ENCODE measurements around the gene FZD8. TPM values are rescaled to one million over a fixed set of nuclear protein-coding genes. Genes with fewer than 3 reads are reported as not detected.

Gene FZD8
- total and polyA plus RNA-seq, 2 of the 4 experiments (the other 2 are of a cell fraction) = 3.6 to 3.9 TPM

DNA sequence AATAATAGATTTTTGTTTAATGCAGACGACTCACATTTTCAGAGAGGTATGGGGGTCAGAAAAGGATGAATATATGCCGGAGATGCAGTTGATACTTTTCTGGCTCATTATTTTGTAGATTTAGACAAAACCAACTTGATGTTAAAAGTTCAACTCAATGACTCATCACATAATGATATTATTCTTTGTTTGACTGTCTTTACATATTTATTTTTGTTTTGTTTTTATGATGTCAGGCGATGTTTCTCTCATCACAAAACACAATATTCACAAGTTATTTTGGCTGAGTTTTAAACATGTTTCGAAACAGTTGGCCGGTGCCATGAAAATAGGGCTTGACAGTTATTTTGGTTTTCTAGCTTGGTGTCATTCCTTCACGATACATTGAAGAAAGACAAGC, 35.7 kb downstream of the FZD8 start:
- DNase-seq (peak; percentile 57), ATAC-seq (ENCODE audit: low read depth) (peak; percentile 33)
- no peak overlapping the region for H3K56ac ChIP-seq (ENCODE audit: extremely low read depth, insufficient read depth, low read length)
- no peak overlapping the region for H3K18ac ChIP-seq (ENCODE audit: low read depth, low read length)
- H4K20me1 ChIP-seq (ENCODE audit: insufficient read depth, low read length) = no peaks in the 10 kb centered on the region
- H2BK15ac ChIP-seq (ENCODE audit: low read depth, low read length) = no peak overlapping the region
- BruUV-seq (replicated peaks) = no TSS peak
- H4K91ac ChIP-seq (ENCODE audit: insufficient read depth, low read depth, low read length) = no peak overlapping the region
- no peak overlapping the region for H3K23ac ChIP-seq (ENCODE audit: low read depth, low read length)
- no peaks in the 10 kb centered on the region for H3K79me1 ChIP-seq (ENCODE audit: low read depth in 1 of 2, low read length in 2 of 2)
- intact Hi-C loops (cut with micrococcal nuclease) = loop anchor here (5.0 kb wide), 1 partner anchor 184 kb away; no protein-coding TSS in a partner anchor
- no peak overlapping the region for H3K9ac ChIP-seq (ENCODE audit: low read depth, low read length)
- no peak overlapping the region for H3K14ac ChIP-seq (replicated peaks; ENCODE audit: low read depth, low read length)
- H2BK5ac ChIP-seq (ENCODE audit: low read depth, low read length, poor library complexity, severe bottlenecking) = no peak overlapping the region
- H2BK120ac ChIP-seq (ENCODE audit: low read depth, low read length) = no peak overlapping the region
- no peak overlapping the region for H2AFZ ChIP-seq (replicated peaks; ENCODE audit: low read length, poor library complexity)
- ChIA-PET POLR2A (ENCODE audit: unreplicated experiment) (no interaction called here), CTCF (no interaction called here)
- no peak overlapping the region for H4K8ac ChIP-seq (ENCODE audit: low read depth in 2 of 2, low read length in 2 of 2)
- H3K9me1 ChIP-seq (ENCODE audit: insufficient read depth, low read length) = peaks cover 4% of the 10 kb centered on the region; the same call in 1 of the 2 replicates
- no peak overlapping the region for H3K4me3 ChIP-seq (ENCODE audit: insufficient read depth, low read depth, low read length)
- H3K27ac ChIP-seq (ENCODE audit: insufficient read depth, low read length) = no peak overlapping the region
- peaks cover 7% of the 10 kb centered on the region for H3K4me1 ChIP-seq (ENCODE audit: control insufficient read depth, insufficient read depth, low read length)
- H3K4me2 ChIP-seq (ENCODE audit: low read depth, low read length) = peak overlapping the region; percentile 36; the same call in 1 of the 2 replicates
- TF ChIP-seq RAD21 (IDR thresholded peaks at IDR 0.05; ENCODE audit: low read length) (no peak), NFE2L2 (IDR thresholded peaks at IDR 0.05; ENCODE audit: low read depth, low read length) (peak; percentile 54; the same call in 1 of the 2 replicates), MAZ (IDR thresholded peaks at IDR 0.05; ENCODE audit: borderline replicate concordance, low read depth, low read length) (no peak), CHD1 (IDR thresholded peaks at IDR 0.05; ENCODE audit: low read depth, low read length) (no peak), CEBPB (IDR thresholded peaks at IDR 0.05; ENCODE audit: low read depth, low read length) (peak; percentile 36; the same call in 1 of the 2 replicates), FOS (IDR thresholded peaks at IDR 0.05; ENCODE audit: low read depth, low read length) (peak; percentile 36; the same call in 1 of the 2 replicates)
- TF ChIP-seq, protein P1, sequence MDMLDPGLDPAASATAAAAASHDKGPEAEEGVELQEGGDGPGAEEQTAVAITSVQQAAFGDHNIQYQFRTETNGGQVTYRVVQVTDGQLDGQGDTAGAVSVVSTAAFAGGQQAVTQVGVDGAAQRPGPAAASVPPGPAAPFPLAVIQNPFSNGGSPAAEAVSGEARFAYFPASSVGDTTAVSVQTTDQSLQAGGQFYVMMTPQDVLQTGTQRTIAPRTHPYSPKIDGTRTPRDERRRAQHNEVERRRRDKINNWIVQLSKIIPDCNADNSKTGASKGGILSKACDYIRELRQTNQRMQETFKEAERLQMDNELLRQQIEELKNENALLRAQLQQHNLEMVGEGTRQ (IDR thresholded peaks at IDR 0.05; ENCODE audit: low read depth, low read length) = no peak
- dilution Hi-C loops (cut with HindIII; ENCODE audit: low sequenced_read_pairs, unreplicated experiment) = no loop called here
- WGBS, 2 experiments (ENCODE audit: extremely low coverage in 2 of 2, insufficient read length in 1 of 2) = no CpG with 5 or more reads among the region's 6 CpGs
- no peak overlapping the region for H2AK9ac ChIP-seq (replicated peaks; ENCODE audit: low read depth, low read length, poor library complexity)
- H3K36me3 ChIP-seq (ENCODE audit: control insufficient read depth, insufficient read depth, low read length) = no peaks in the 10 kb centered on the region
- no peak overlapping the region for H3K4ac ChIP-seq (ENCODE audit: low read depth, low read length)
- in situ Hi-C loops (cut with MboI; ENCODE audit: low sequenced_read_pairs) = no loop called here
- no peak overlapping the region for H2BK20ac ChIP-seq (ENCODE audit: low read depth, low read length)
- no peak overlapping the region for H2AK5ac ChIP-seq (ENCODE audit: low read depth, low read length)
- 0 out of 2 replicates have a peak, but pooled peaks cover 2% of the 10 kb centered on the region for H3K9me3 ChIP-seq (ENCODE audit: control insufficient read depth, insufficient read depth, low read length)
- H3K27me3 ChIP-seq (ENCODE audit: control insufficient read depth, insufficient read depth, low read length) = peaks cover 24% of the 10 kb centered on the region
- no peak overlapping the region for H4K5ac ChIP-seq (ENCODE audit: low read depth, low read length)
